MG63 (cell line): ENCODE results near the gene KCNK15. TPM values are rescaled to one million over a fixed set of nuclear protein-coding genes. Genes with fewer than 3 reads are reported as not detected.

Experiments used
- DNase-seq: peaks from one replicate; pipeline ENCODE4 v3.0.0-alpha.2; 2020
- H3K27me3 ChIP-seq: fragments of 250-450 bp; sonication (Bioruptor Pico); 2 replicates; pipeline ENCODE4 v1.5.1; 2020; ENCODE audit warnings: mild to moderate bottlenecking, moderate library complexity
- H3K36me3 ChIP-seq: fragments of 250-450 bp; sonication (Bioruptor Pico); 2 replicates; pipeline ENCODE4 v1.5.1; 2020; ENCODE audit warnings: mild to moderate bottlenecking, moderate library complexity
- H3K4me3 ChIP-seq: fragments of 250-450 bp; sonication (Bioruptor Pico); 2 replicates; pipeline ENCODE4 v1.5.1; 2020; ENCODE audit warnings: mild to moderate bottlenecking, moderate library complexity
- H3K9me3 ChIP-seq: fragments of 250-450 bp; sonication (Bioruptor Pico); 2 replicates; pipeline ENCODE4 v1.5.1; 2020; ENCODE audit warnings: mild to moderate bottlenecking, moderate library complexity
- total RNA-seq: library from RNA; depleted of rRNA; stranded (reverse); fragments of >200 nt; shearing (Covaris generic); gene quantifications from 2 replicates; pipeline ENCODE4 v1.2.3, GENCODE V29; 2014; ENCODE audit warnings: low replicate concordance

The KCNK15 gene
- total RNA-seq, 1 experiment from 2014 or later = not detected

GRCh38 chr20:44709797-44710196 is 35.9 kb upstream of the KCNK15 start:
- H3K4me3 ChIP-seq = no peak overlapping the region
- H3K9me3 ChIP-seq = no peaks in the 10 kb centered on the region
- DNase-seq = no peak
- no peaks in the 10 kb centered on the region for H3K36me3 ChIP-seq
- H3K27me3 ChIP-seq = no peaks in the 10 kb centered on the region

DNA sequence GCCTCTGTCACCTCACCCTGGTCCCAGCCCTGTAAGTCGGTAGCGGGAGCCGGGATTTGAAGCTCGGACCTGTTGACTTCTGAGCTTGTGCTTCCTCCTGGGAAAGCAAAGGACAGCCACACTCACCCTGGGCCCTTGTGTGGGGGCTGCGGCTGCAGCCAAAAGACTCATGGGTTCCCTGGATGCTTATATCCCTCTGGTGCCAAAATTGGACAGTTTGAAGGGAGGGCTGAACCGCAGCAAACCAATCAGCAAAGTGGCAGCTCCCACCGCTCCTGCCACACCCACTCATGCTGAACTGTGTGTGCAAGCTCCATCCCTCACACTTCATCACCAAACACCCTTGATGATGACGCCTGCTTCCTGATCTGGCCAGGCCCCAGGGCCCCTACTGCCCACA is 34.4 kb upstream of the KCNK15 start:
- Histone ChIP-seq H3K36me3 (no peaks in the 10 kb centered on the region), H3K4me3 (no peak overlapping the region), H3K9me3 (no peaks in the 10 kb centered on the region), H3K27me3 (no peaks in the 10 kb centered on the region)
- DNase-seq = no peak

- Histone ChIP-seq H3K4me3 (no peak overlapping the region), H3K27me3 (no peaks in the 10 kb centered on the region), H3K9me3 (no peaks in the 10 kb centered on the region), H3K36me3 (no peaks in the 10 kb centered on the region)
- no peak for DNase-seq
These were observed 31.5 kb upstream of the KCNK15 start for GRCh38 chr20:44714102-44714700.

DNA sequence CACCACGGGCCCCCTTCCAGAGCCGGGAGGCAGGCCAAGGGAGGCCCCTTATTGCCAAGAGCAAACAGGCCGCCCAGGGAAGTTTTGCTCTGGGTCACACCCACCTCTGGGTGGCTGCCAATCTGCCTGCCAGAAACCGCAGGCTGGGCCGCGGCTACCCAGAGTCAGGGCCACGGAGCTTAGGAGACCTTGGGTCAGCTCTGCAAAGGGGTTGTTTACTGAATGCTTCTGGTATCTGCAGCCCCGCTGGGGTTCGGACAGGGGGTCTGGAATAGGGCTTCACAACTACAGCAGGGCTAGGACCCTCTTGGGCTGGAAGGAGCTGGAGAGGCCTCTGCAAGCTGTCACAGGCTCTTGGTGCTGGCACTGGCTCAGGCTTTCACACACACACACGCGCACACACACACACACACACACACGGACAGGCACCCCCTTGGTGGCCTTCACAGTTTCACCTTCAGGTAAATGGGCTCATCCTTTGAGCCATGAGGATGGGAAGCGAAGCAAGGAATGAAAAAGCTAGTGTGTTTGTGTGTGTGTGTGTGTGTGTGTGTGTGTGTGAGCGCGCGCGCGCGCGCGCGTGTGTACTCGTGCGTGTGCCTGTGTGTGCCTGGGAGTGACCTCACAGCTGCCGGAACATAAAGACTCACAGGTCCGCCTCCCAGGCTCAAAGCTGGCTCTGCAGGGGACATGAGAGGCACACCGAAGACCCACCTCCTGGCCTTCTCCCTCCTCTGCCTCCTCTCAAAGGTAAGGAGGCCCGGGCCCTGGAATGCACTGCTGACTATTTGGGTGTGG is 30.8 kb upstream of the KCNK15 start, which contains the start of gene CCN5:
TSS of gene CCN5 (plus strand) at position 669 of the 798 bp plus-strand sequence. CDS start at position 691, 22 bp downstream.
- no peaks in the 10 kb centered on the region for H3K36me3 ChIP-seq
- H3K4me3 ChIP-seq = no peak within 1 kb of the TSS
- peak; percentile 96 for DNase-seq
- no peaks in the 10 kb centered on the region for H3K9me3 ChIP-seq
- H3K27me3 ChIP-seq = no peaks in the 10 kb centered on the region

DNA sequence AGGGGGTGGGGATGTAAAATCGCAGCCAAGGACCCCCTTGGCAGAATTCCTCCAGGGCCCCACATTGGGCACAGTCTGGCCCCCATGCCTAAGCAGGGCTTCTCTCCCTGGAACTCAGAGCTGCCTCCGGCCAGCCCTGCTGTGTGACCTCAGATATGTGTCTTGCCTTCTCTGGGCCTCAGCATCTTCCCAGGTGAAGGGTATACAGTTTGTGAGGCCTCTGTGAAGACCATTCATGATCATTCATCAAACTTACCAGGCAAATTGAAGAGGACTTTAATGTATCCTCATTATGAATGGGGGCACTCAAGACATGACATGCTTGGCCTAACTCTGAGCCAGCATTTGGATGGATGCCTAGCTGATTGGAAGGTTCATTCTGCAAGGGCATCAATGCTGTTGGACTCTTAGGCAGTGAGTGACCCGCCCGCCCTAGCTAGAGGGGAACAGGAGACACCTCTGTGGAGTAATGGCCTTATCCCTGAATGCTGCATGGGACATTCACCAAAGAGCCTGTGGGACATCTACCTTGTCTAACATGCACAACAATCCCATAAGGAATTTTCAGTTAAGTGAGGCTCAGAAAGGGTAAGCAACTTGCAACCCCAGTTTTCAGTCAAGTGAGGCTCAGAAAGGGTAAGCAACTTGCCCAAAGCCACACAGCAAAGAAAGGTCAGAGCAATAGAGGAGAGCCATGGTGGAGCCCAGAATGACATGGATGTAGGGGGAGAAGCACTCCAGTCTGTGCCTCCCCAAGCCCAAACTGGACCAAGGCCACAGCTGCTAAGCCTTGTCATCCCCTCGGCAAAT is 30.0 kb upstream of the KCNK15 start:
- no peak overlapping the region for H3K4me3 ChIP-seq
- no peaks in the 10 kb centered on the region for H3K27me3 ChIP-seq
- no peaks in the 10 kb centered on the region for H3K36me3 ChIP-seq
- no peaks in the 10 kb centered on the region for H3K9me3 ChIP-seq
- DNase-seq = no peak

DNA sequence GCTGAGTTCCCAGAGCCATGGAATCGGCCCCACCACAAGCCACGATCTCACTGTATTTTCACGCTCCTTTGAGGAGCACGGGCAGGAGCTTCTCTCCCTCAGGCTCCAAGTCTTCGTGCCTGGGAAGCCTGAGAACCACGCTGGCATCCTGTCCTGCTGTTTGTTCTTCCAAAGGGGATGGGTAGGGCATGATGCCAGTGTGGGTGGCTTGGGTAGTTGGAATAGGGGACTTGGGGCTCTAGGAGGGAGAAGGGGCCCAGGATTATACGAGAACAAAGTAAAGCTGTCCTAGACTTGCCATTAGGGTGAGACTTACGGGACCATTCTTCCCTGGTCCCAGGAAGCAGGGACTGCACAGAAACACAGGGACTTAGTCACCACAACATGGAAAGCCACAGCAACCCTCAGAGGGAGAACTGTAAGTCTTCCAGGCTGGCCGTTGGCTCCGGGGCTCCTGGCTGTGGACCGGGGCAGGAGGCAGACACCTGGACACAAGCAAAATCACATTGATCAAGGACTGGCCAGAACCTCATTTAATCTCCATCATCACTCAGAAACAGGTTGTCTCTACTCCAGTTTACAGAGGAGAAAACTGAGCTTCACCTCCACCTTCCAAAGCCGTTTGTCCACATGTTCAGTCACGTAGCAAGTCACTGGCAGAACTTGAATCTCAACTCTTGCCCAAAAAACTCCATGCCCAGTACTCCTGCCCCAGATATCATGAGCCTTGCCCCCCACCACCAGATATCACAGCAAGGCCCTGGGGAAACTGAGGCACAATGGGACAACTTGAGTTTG is 29.2 kb upstream of the KCNK15 start:
- Histone ChIP-seq H3K27me3 (no peaks in the 10 kb centered on the region), H3K4me3 (no peak overlapping the region), H3K36me3 (no peaks in the 10 kb centered on the region), H3K9me3 (no peaks in the 10 kb centered on the region)
- DNase-seq = no peak

DNA sequence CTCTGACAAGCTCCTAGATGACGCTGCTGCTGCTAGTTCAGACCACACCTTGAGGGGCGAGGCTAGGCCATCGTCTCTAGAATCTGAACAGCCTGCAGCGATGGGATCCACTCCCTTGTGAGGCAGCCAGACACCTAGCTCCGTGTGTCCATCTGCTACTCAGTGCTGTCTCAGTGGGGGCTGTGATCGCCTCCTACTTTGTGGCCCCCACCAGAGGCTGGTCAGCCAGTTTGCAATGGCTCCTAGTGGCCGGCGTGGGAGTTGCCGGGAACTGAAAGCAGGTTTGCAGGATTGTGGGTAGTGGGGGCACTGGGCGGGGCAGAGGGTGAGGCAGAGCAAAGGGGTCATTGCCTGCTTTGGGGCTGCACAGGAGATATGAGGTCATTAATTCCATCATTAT is 27.7 kb upstream of the KCNK15 start:
- no peak overlapping the region for H3K4me3 ChIP-seq
- no peaks in the 10 kb centered on the region for H3K27me3 ChIP-seq
- no peaks in the 10 kb centered on the region for H3K9me3 ChIP-seq
- peak; percentile 40 for DNase-seq
- no peaks in the 10 kb centered on the region for H3K36me3 ChIP-seq

DNA sequence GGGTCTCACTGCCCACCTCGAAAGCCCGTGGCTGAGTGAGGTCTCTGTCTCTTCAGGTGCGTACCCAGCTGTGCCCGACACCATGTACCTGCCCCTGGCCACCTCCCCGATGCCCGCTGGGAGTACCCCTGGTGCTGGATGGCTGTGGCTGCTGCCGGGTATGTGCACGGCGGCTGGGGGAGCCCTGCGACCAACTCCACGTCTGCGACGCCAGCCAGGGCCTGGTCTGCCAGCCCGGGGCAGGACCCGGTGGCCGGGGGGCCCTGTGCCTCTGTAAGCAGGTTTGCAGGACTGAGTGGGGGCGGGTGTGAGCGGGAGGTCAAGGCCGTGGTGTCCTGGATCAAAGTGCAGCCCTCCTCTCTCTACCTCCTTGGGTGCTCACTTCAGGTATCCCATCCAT is 25.8 kb upstream of the KCNK15 start:
- Histone ChIP-seq H3K27me3 (no peaks in the 10 kb centered on the region), H3K9me3 (no peaks in the 10 kb centered on the region), H3K4me3 (no peak overlapping the region), H3K36me3 (no peaks in the 10 kb centered on the region)
- no peak for DNase-seq

DNA sequence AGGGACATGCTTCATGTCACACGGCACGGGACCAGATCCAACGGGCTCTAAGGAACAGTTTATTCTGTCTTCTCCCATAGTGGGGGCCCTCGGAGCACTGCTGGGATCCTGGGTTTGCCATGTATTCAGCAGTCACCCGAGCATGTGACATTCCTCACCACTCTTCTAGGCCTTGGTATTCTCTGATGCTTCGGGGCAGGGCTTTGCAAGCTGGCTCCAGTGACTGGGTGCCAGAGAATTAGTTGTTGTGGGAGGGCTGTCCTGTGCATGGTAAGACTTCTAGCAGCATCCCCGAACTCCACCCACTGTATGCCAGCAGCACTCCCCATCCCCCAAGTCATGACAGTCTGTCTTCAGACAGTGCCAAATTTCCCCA is 25.1 kb upstream of the KCNK15 start:
- no peaks in the 10 kb centered on the region for H3K27me3 ChIP-seq

DNA sequence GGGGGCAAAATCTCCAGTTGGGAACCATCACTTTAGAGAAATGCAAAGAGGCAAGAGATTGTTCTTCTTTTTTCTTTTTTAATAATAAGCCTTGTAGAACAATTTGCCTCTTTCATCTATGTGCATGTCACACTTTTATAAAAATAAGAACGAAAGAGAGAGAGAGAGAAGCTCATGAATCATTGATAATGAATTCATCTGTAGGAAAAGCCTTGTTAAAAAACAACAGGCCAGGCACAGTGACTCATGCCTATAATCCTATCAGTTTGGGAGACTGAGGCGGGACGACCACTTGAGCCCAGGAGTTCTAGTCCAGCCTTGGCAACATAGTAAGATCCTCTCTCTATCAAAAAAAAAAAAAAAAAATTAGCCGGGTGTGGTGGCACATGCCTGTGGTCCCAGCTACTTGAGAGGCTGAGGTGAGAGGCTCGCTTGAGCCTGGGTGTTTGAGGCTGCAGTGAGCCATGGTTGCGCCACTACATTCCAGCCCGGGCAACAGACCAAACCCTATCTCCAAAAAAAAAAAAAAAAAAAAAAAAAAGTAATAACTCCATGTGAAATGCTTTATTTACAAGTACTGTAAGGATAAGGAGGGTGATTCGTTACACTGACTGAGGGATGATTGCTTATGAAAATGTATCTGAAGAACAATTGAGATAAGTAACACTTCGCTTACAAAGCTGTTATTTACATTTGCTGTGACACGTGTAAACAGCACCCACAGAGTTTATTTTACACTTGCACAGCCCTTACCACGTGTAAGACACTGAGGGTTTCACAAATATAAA is 24.5 kb upstream of the KCNK15 start:
- no peaks in the 10 kb centered on the region for H3K36me3 ChIP-seq
- H3K4me3 ChIP-seq = no peak overlapping the region
- no peaks in the 10 kb centered on the region for H3K9me3 ChIP-seq
- H3K27me3 ChIP-seq = no peaks in the 10 kb centered on the region
- peak; percentile 86 for DNase-seq

More for the DNA sequence above, 25.1 kb upstream of the KCNK15 start:
- Histone ChIP-seq H3K4me3 (no peak overlapping the region), H3K36me3 (no peaks in the 10 kb centered on the region), H3K9me3 (no peaks in the 10 kb centered on the region)
- DNase-seq = peak; percentile 87

- no peaks in the 10 kb centered on the region for H3K9me3 ChIP-seq
- H3K4me3 ChIP-seq = no peak overlapping the region
- H3K36me3 ChIP-seq = no peaks in the 10 kb centered on the region
- DNase-seq = no peak
- no peaks in the 10 kb centered on the region for H3K27me3 ChIP-seq
These were observed 23.9 kb upstream of the KCNK15 start for GRCh38 chr20:44721785-44722054.

DNA sequence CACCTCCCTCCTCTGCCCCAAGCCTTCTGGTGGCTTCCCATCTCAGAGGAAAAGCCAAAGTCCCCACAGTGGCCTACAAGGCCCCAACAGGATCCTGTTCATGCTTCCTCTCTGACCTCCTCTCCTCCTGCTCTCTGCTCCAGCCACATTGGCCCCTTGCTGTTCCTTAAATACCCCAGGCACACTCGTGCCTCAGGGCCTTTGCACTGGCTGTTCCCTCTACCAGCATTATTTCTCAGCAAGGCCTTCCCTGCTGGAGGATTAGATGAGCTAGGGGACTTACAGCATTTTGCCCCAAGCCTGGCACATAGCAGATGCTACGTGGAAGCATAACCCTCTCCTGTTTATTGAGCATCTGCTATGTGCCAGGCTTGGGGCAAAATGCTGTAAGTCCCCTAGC is 22.7 kb upstream of the KCNK15 start:
- no peak overlapping the region for H3K4me3 ChIP-seq
- no peaks in the 10 kb centered on the region for H3K9me3 ChIP-seq
- no peaks in the 10 kb centered on the region for H3K27me3 ChIP-seq
- no peaks in the 10 kb centered on the region for H3K36me3 ChIP-seq
- no peak for DNase-seq

GRCh38 chr20:44723391-44723790 is 22.3 kb upstream of the KCNK15 start:
- Histone ChIP-seq H3K27me3 (no peaks in the 10 kb centered on the region), H3K9me3 (no peaks in the 10 kb centered on the region), H3K4me3 (no peak overlapping the region), H3K36me3 (no peaks in the 10 kb centered on the region)
- DNase-seq = no peak

GRCh38 chr20:44723798-44724362 is 21.8 kb upstream of the KCNK15 start:
- no peak for DNase-seq
- Histone ChIP-seq H3K9me3 (no peaks in the 10 kb centered on the region), H3K4me3 (no peak overlapping the region), H3K27me3 (no peaks in the 10 kb centered on the region), H3K36me3 (no peaks in the 10 kb centered on the region)

GRCh38 chr20:44724423-44725091 is 21.1 kb upstream of the KCNK15 start:
- H3K9me3 ChIP-seq = no peaks in the 10 kb centered on the region

More at GRCh38 chr20:44724423-44725091, 21.1 kb upstream of the KCNK15 start:
- no peak for DNase-seq
- H3K27me3 ChIP-seq = no peaks in the 10 kb centered on the region
- no peak overlapping the region for H3K4me3 ChIP-seq
- H3K36me3 ChIP-seq = no peaks in the 10 kb centered on the region
